GM18870 (cell line): ENCODE results near the gene MASP2.
"Not testable (repeated sequence)": the region's sequence is repeated elsewhere in the genome, so short reads cannot be mapped to it uniquely, and the experiment has no call there.

ENCODE experiments used
- ATAC-seq: cut with Tn5 transposase; IDR thresholded peaks from one replicate; pipeline ENCODE4 v1.9.1; 2021; ENCODE audit warnings: moderate library complexity; ENCODE audit not compliant: unreplicated experiment

MASP2 gene

GRCh38 chr1:11039351-11040104 is 7.5 kb downstream of the MASP2 start:
- no peak for ATAC-seq

DNA sequence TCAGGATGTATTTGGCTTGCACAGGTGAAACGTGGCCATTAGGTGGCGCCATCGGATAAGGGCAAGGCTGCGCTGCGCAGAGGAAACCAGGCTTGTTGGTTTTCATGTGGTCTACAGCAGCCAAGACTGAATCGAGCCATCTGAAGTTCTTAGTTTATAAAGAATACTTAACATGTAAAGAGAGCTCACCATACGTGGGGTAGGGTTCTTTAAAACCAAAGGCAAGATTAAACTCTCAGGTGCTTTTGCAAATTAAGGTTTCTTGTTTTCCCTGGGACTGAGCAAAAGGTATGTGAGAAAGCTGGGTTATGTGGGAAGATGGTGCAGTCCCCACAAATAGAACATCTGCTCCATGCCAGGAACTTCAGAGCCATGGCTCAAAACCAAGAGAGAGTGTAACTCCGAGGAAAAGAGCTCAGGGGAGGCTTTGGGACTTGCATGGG is 9.3 kb downstream of the MASP2 start:
- ATAC-seq: no peak

- ATAC-seq: not testable (repeated sequence)
Observed at GRCh38 chr1:11037019-11037739, 9.9 kb downstream of the MASP2 start.

- no peak for ATAC-seq
Observed at GRCh38 chr1:11031624-11032262, 15.3 kb downstream of the MASP2 start.

DNA sequence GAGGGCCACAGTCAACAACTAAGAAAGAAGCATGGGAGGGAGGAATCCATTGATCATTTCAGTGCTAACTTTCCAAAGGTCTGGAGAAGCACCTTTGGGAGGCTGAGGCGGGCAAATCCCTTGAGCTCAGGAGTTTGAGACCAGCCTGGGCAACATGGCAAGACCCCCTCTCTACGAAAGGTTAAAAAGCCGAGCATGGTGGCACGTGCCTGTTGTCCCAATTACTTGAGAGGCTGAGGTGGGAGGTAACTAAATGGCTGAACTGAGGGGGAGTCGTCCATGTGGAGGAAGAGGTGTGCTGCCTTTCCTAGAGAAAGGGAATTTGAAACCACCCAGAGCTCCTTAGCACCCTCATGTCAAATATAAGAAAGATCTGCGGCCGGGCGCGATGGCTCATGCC is 16.2 kb downstream of the MASP2 start:
- no peak for ATAC-seq

- ATAC-seq: no peak
Observed at GRCh38 chr1:11028018-11028417, 19.0 kb downstream of the MASP2 start.

DNA sequence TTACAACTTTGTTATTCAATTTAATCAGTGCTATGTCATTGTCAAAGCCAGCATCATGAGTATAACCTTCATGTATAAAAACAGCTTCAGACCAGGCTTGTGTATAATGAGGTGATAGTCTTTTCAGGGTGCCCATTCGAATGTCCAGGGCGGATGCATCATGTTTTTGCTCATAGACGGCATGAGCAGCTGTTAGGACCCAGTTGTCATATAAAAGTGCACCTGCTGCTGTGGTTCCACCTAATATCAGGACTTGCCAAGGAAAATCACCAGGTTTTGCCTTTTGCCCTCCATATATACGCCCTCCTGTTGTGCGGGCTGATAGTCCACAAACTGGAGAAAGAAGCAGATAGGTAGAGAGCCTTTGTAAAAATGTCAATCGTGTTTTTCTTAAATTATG is 19.7 kb downstream of the MASP2 start:
- ATAC-seq: no peak

- no peak for ATAC-seq
Observed at GRCh38 chr1:11026903-11027302, 20.1 kb downstream of the MASP2 start.

- ATAC-seq: no peak
Observed at GRCh38 chr1:11026052-11026451, 21.0 kb downstream of the MASP2 start.

DNA sequence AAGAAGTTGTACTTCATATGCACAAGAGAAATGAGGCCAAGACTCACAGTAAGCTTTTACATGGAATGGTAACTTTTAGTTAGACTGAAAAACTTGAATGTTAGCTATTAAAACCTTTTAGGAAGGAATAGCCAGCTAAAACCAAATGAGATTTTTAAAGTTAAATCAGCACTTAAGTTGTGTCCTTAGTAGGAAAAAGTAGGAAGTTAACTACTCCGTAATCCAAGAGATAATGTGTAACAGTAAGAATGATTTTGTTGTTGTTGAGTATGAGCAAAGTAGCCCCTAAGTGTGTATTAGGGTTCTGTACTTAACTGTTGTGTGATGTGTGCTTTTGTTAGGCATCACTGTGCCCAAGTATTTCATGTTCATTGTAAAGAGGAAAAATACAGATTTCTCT is 21.4 kb downstream of the MASP2 start:
- no peak for ATAC-seq

DNA sequence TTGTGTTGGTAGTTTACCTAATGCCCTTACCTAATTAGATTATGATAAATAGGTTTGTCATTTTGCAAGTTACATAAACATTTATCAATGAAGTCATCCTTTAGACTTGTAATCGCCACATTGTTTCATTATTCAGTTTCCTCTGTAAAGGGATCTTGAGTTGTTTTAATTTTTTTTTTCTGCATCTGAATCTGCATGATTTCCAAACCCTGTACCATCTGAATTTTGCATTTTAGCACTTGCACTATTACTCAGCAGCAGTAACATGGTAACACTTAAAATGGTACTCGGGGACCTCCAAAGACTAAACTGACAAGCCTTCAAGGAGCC is 22.2 kb downstream of the MASP2 start:
- no peak for ATAC-seq

- ATAC-seq: no peak
Observed at GRCh38 chr1:11024154-11024873, 22.7 kb downstream of the MASP2 start.

DNA sequence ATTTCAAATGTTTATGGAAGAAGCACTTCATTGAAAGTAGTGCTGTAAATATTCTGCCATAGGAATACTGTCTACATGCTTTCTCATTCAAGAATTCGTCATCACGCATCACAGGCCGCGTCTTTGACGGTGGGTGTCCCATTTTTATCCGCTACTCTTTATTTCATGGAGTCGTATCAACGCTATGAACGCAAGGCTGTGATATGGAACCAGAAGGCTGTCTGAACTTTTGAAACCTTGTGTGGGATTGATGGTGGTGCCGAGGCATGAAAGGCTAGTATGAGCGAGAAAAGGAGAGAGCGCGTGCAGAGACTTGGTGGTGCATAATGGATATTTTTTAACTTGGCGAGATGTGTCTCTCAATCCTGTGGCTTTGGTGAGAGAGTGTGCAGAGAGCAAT is 23.8 kb downstream of the MASP2 start:
- no peak for ATAC-seq

DNA sequence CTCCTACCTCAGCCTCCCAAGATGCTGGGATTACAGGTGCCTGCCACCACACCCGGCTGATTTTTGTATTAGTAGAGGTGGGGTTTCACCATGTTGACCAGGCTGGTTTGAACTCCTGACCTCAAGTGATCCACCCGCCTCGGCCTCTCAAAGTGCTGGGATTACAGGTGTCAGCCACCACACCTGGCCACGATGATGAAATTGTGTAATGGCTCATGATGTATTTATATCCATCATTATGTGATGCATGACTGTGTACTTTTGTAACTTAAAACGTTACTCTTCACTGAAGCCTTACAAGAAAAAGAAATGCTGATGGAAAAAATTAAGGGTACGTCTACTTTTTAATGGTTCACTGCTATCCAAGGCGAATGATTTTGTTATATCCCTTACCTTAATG is 27.1 kb downstream of the MASP2 start:
- ATAC-seq: no peak

DNA sequence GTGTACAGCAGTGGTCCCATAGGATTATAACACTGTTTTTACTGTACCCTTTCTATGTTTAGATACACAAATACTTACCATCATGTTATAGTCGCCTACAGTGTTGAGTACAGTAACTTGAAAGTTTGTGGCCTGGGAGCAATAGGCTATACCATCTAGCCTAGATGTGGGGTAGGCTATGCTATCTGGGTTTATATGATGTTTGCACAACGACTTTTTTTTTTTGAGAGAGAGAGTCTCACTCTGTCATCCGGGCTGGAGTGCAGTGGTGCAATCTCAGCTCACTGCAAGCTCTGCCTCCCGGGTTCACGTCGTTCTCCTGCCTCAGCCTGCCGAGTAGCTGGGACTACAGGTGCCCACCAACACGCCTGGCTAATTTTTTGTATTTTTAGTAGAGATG is 27.7 kb downstream of the MASP2 start:
- not testable (repeated sequence) for ATAC-seq

DNA sequence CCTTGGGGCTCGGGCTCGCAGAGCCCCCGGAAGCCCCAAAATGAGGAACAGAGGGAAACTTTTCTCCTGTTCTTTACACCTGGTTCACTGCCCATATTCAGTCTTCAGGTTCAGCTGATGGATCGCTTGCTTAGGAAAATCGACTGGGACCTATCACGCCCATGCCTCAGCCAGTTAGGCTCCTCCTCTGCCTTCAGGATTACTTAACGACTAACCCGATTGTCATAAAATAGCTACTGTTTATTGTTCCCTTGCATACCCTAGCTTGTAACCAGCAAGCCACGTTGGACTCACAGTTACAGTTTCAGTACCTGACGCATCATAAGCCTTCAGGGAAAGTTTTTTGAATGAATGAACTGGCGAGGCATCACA is 33.9 kb downstream of the MASP2 start:
- ATAC-seq: no peak

GRCh38 chr1:11012260-11013159 is 34.5 kb downstream of the MASP2 start, which contains the start of gene TARDBP:
TSS of gene TARDBP (plus strand) at chr1:11012654. CDS start at chr1:11013728, 1,074 bp downstream.
- peak; percentile 80 for ATAC-seq

GRCh38 chr1:11000526-11000925 is 46.5 kb downstream of the MASP2 start:
- no peak for ATAC-seq

- no peak for ATAC-seq
Observed at GRCh38 chr1:10996100-10996499, 50.9 kb downstream of the MASP2 start.

GRCh38 chr1:10992864-10993263 is 54.2 kb downstream of the MASP2 start:
- ATAC-seq: no peak
